NOMO-1 treated with dmso at 0.1 percent for 144 hours (cell line): ENCODE measurements around the gene PSTPIP2.
"Not testable (repeated sequence)": the region's sequence is repeated elsewhere in the genome, so short reads cannot be mapped to it uniquely, and the experiment has no call there.

ENCODE experiments used
- DNase-seq: peaks from one replicate; lab custom pipeline; 2025; ENCODE audit not compliant: unreplicated experiment; lab: John Stamatoyannopoulos, UW

Gene PSTPIP2

GRCh38 chr18:45991788-45992187 is 80.3 kb downstream of the PSTPIP2 start:
- DNase-seq: no peak

- no peak for DNase-seq
Observed at GRCh38 chr18:45984546-45985235, 87.4 kb downstream of the PSTPIP2 start.

- peak; percentile 48 for DNase-seq
Observed at GRCh38 chr18:45981821-45982220, 90.2 kb downstream of the PSTPIP2 start.

- no peak for DNase-seq
Observed at GRCh38 chr18:45980229-45980628, 91.8 kb downstream of the PSTPIP2 start.

- DNase-seq: no peak
Observed at GRCh38 chr18:45978084-45978483, 94.0 kb downstream of the PSTPIP2 start.

GRCh38 chr18:45976974-45977373 is 95.1 kb downstream of the PSTPIP2 start:
- DNase-seq: no peak

GRCh38 chr18:45976566-45976965 is 95.5 kb downstream of the PSTPIP2 start:
- no peak for DNase-seq

GRCh38 chr18:45974088-45974536 is 97.9 kb downstream of the PSTPIP2 start:
- peak; percentile 71 for DNase-seq

- DNase-seq: peak; percentile 90
Observed at GRCh38 chr18:45967007-45967706, 104.9 kb downstream of the PSTPIP2 start, which contains the start of gene EPG5. Gene EPG5 (minus strand): TSS chr18:45967329. CDS start chr18:45967239, 90 bp downstream.

GRCh38 chr18:45964913-45965312 is 107.1 kb downstream of the PSTPIP2 start:
- DNase-seq: not testable (repeated sequence)

GRCh38 chr18:45962866-45963265 is 109.2 kb downstream of the PSTPIP2 start:
- DNase-seq: no peak

GRCh38 chr18:45962461-45962860 is 109.6 kb downstream of the PSTPIP2 start:
- DNase-seq: peak; percentile 5

- not testable (repeated sequence) for DNase-seq
Observed at GRCh38 chr18:45959484-45959883, 112.6 kb downstream of the PSTPIP2 start.

GRCh38 chr18:45958730-45959129 is 113.3 kb downstream of the PSTPIP2 start:
- no peak for DNase-seq

- DNase-seq: no peak
Observed at GRCh38 chr18:45958027-45958426, 114.0 kb downstream of the PSTPIP2 start.

GRCh38 chr18:45957100-45957499 is 115.0 kb downstream of the PSTPIP2 start:
- DNase-seq: no peak

- no peak for DNase-seq
Observed at GRCh38 chr18:45954070-45954934, 117.8 kb downstream of the PSTPIP2 start.

GRCh38 chr18:45951016-45951714 is 120.9 kb downstream of the PSTPIP2 start:
- no peak for DNase-seq

GRCh38 chr18:45945669-45946068 is 126.4 kb downstream of the PSTPIP2 start:
- no peak for DNase-seq

- DNase-seq: no peak
Observed at GRCh38 chr18:45940724-45941123, 131.3 kb downstream of the PSTPIP2 start.

- DNase-seq: no peak
Observed at GRCh38 chr18:45939236-45939635, 132.8 kb downstream of the PSTPIP2 start.
